ENCODE data around the gene SMARCA2.
A peak's percentile ranks its signal among the peaks of the same experiment; 100 is the strongest.

The SMARCA2 gene

DNA sequence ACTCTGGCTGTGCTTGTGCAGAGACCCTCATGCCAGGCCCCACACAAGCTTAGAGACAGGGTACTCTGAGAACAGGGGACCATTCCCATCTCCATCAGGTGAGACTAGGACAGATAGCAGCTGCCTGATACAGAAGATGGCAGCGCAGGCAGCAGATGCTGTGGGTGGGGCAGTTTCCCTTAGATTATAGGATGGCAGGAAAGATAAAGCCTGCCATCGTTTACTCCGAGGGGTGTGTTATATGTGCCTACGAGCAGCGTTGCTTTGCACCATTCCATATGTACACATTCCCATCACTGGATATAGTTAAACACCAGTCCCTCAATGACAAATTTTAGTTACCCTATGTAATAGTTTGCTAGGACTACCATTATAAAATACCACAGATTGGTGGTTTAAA is 135.2 kb downstream of the SMARCA2 start:
- DNase-seq, result no peak

- DNase-seq, result no peak
These were observed 136.0 kb downstream of the SMARCA2 start for GRCh38 chr9:2151171-2151570.

DNA sequence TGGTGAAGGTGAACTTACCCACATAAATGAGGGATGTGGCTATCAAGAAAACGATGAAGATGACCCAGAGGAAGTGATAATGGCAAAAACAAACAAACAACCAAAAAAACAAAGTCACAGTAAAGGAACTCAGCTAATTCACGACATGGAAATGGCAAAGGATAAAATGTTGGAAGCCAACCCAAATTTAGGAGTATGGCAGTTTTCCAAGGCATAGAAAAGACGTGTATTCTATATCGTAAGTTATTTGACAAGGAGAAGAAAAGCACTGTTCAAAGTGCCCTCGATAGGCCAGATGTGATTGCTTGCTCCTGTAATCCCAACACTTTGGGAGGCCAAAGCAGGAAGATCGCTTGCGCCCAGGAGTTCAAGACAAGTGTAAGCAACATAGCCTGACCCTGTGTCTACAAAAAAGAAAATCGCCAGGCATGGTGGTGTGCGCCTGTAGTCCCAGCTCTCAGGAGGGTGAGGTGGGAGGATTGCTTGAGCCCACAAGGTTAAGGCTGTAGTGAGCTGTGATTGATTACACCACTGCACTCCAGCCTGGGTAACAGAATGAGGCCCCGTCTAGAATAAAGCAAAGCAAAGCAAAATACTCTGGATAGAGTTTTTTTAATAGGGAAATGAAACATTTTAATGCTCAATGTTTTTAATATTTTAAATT is 138.0 kb downstream of the SMARCA2 start:
- DNase-seq, result no peak

DNA sequence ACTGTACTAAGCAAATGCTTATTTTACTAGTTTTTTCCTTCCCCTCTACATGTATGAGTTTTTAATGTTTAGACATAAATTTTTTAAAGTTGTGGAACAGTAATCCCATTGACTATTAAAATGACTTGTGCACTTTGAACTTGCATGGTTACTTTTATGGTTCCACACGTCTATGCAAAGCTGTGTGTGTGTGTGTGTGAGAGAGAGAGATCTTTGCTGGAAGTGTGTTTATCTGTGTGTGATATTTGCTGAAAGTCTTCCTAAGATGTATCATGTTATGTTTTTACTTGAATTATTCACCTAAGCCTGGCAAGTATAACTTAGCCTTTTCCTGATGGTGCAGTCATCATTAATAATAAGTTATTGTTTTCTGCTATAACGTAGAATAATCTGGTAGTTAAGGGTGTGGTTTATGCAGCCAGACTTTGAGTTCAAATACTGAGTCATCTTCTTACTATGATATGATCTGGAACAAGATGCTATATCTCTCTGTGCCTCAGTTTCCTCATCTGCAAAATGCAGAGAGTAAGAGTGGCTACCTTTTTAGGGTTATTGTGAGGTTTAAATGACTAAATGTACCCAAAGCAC is 138.6 kb downstream of the SMARCA2 start:
- DNase-seq, result no peak

DNA sequence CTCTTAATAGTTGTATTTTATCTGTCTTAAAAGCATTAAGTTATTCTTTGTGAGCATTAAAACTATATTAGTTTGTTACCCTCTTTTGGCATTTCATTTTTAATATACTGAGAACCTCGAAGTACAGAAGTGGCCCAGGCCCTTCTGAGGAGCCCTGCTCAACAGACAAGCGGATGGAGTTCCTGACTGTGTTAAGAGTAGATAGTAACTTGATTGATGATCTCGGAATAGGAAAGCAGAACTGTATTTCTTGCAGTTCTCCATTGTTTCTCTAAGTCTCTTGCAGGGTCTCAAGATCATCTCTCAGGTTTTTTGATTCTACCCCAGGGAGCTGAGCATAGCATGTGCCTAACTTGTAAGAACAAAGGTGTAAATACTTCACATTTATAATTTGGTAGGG is 139.6 kb downstream of the SMARCA2 start:
- DNase-seq, result no peak

DNA sequence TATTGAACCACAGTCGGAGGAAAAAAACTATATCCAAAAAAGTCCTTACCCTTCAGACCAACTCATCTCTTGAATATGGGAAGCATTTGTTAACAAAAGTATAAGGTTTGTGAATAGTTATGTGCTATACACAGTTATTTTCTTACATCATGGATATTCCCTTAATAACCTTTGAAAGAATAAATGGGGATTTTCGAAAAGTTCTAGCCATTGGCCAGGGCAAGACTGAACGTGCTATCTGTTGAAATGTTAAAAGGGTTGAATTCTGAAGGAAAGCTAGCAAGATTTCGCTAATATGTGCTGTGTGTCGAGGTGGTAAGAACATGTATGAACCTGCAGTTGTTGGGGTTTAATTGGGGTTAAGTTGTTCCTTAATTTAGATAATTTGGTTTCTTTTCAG is 140.8 kb downstream of the SMARCA2 start:
- no peak for DNase-seq

GRCh38 chr9:2157277-2158110 is 142.3 kb downstream of the SMARCA2 start:
- peak; percentile 43 for DNase-seq

- peak; percentile 84 for DNase-seq
These were observed 143.0 kb downstream of the SMARCA2 start for GRCh38 chr9:2158111-2158610.

DNA sequence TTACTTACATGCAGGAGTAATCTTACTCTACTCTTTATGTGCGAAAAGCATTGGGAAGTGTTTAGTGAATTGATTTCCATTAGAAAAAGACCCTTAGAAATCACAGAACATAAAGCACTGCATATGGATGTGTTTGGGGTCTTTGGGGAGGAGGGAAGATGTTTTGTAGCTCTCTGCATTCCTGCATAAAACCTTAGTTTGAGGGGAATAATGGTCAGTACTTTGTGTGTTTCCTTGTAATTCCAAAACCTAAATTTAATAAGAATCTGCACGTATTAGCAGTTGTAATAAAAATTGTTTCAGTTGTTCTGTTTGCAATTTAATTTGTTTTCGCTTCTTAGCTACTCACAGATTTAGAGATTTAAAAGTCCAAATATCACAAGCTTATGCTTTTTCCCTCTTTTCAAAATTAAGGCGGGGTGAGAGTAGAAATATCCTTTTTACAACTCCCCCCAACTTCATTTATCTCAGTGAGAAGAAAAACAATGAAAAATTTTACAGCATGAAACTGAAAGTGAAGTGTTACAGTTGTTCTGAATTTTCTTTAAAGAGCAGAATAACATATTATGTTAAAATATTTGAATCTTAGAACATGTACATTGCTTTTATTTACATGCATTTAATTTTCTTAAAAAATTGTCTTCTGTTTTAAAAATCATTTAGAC is 143.8 kb downstream of the SMARCA2 start:
- no peak for DNase-seq

- no peak for DNase-seq
These were observed 144.6 kb downstream of the SMARCA2 start for GRCh38 chr9:2159521-2160454.

GRCh38 chr9:2161661-2162060 is 146.5 kb downstream of the SMARCA2 start:
- DNase-seq, result no peak

GRCh38 chr9:2163231-2163885 is 148.2 kb downstream of the SMARCA2 start:
- DNase-seq, result no peak

DNA sequence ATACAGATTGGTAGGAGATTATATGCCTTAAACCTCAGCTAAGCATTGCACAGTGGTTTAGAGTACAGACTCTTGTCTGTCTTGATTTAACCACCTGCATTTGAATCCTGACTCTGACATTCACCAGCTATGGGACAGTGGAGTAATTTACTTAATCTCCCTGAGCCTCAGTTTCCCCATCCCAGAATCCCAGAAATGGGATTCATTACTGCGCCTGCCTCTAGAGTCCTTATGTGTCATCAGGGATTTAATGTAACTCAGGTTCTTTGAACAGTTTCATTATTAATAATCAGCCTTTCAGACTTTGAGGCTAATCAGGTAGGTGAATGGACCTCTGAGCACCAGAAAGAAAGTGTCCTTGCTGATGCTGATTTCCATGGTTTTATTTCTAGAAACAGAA is 149.1 kb downstream of the SMARCA2 start:
- DNase-seq, result no peak

- DNase-seq, result no peak
These were observed 151.1 kb downstream of the SMARCA2 start for GRCh38 chr9:2166203-2166602.

DNA sequence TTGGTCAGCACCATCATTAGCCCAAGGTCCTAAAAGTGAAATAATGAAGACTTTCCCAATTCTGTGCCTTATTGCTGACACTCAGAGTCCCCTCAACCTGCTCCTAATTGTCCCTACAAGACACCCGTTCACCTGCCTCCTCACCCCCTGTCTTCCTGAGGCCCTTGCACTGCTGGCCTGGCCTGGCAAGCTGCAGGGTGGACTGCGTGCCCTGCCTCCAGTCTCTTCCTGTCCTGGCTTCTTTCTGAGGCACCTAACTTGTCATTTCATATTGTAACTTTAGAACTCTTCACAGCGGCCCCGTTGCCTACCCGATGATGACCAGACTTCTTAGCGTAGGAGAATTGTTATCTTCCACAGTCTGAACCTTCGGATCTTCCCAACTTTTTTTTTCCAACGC is 153.9 kb downstream of the SMARCA2 start:
- DNase-seq, result no peak

DNA sequence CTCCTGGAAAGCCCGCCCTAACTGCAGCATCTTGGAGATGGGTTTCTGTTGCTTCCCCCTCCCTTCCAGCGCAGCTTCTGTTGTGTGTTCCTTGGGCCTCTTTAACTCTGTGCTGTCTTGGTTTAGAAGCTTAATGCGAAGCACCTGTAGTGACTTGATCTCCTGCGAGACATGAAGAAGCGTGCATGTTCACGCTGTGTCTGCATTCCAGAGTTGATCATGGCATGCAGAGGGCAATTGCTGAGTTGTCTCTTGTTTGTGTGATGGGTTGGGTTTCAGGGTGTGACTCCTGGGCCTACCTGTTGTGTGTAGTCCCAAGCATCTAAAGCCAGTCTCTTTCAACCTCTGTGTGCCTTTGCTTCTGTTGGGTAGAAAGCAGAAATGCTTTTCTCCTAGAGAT is 155.6 kb downstream of the SMARCA2 start:
- DNase-seq, result no peak

- DNase-seq, result no peak
These were observed 158.0 kb downstream of the SMARCA2 start for GRCh38 chr9:2173170-2173569.

DNA sequence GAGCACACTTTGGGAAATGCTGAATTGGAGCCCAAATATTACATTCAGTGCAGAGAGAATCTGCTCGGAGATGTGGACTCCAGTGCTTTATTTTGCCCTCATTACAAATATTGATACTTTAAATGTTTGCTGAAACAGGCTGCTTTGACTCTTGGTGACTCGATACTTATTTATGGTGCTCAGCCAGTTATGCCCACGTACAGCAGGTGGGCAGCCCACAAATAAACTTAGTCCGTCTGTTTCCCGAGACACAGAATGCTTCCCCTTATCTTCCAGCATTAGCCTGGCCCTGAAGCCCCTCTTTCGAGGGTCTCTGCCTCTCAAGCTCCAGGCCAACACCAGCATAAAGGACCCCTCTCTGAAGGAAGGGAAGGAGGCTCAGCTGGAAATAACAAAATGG is 158.7 kb downstream of the SMARCA2 start:
- no peak for DNase-seq

DNA sequence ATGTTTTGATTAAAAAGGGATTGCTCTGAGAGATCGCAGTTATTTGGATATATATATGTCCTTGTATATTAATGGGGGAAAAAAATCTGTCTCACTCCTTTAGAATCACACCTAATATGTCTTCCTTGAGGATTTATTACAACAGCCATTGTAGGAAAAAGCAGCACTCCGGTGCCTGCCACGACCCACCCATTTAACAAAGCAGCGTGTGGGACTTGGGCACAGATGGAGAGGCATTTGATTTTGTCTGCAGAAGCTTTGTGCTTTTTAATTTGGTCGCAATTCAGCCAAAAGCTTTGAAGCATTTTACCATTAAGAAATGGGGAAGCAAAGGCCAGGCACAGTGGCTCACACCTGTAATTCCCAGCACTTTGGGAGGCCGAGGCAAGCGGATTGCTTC is 159.2 kb downstream of the SMARCA2 start:
- no peak for DNase-seq

GRCh38 chr9:2174911-2175310 is 159.8 kb downstream of the SMARCA2 start:
- no peak for DNase-seq

GRCh38 chr9:2177121-2177520 is 162.0 kb downstream of the SMARCA2 start:
- DNase-seq, result no peak
